Measurements from ENCODE around the gene ATXN7L1. TPM values are rescaled to one million over a fixed set of nuclear protein-coding genes. Genes with fewer than 3 reads are reported as not detected.

The ATXN7L1 gene
- total RNA-seq, 1 donor from 2014 or later = 12.6 TPM

- no peak for DNase-seq (ENCODE audit: extremely low spot score, unreplicated experiment)
- H3K27ac Mint-ChIP-seq (ENCODE audit: unreplicated experiment) = no peak overlapping the region
- H3K27me3 Mint-ChIP-seq (ENCODE audit: unreplicated experiment) = no peaks in the 10 kb centered on the region
- H3K4me3 Mint-ChIP-seq (ENCODE audit: unreplicated experiment) = no peak overlapping the region
- H3K9me3 Mint-ChIP-seq (ENCODE audit: unreplicated experiment) = no peaks in the 10 kb centered on the region
- peaks cover 38% of the 10 kb centered on the region for H3K4me1 Mint-ChIP-seq (ENCODE audit: unreplicated experiment)
- TF ChIP-seq CTCF (IDR thresholded peaks at IDR 0.05) = no peak
- peaks cover 3% of the 10 kb centered on the region for H3K36me3 Mint-ChIP-seq (ENCODE audit: unreplicated experiment)
Observed at GRCh38 chr7:105776986-105777910, 99.2 kb downstream of the ATXN7L1 start.

GRCh38 chr7:105776068-105776790, 100.2 kb downstream of the ATXN7L1 start:
- Mint-ChIP-seq H3K4me3 (ENCODE audit: unreplicated experiment) (no peak overlapping the region), H3K27me3 (ENCODE audit: unreplicated experiment) (no peaks in the 10 kb centered on the region), H3K4me1 (ENCODE audit: unreplicated experiment) (peaks cover 31% of the 10 kb centered on the region), H3K36me3 (ENCODE audit: unreplicated experiment) (peaks cover 9% of the 10 kb centered on the region), H3K27ac (ENCODE audit: unreplicated experiment) (peak overlapping the region; percentile 80), H3K9me3 (ENCODE audit: unreplicated experiment) (peaks cover 5% of the 10 kb centered on the region)
- no peak for TF ChIP-seq CTCF (IDR thresholded peaks at IDR 0.05)
- peak; percentile 92 for DNase-seq (ENCODE audit: extremely low spot score, unreplicated experiment)

- Mint-ChIP-seq H3K27ac (ENCODE audit: unreplicated experiment) (peak overlapping the region; percentile 80), H3K27me3 (ENCODE audit: unreplicated experiment) (no peaks in the 10 kb centered on the region), H3K36me3 (ENCODE audit: unreplicated experiment) (peaks cover 9% of the 10 kb centered on the region), H3K4me3 (ENCODE audit: unreplicated experiment) (no peak overlapping the region), H3K4me1 (ENCODE audit: unreplicated experiment) (peaks cover 31% of the 10 kb centered on the region), H3K9me3 (ENCODE audit: unreplicated experiment) (peaks cover 6% of the 10 kb centered on the region)
- TF ChIP-seq CTCF (IDR thresholded peaks at IDR 0.05) = no peak
- no peak for DNase-seq (ENCODE audit: extremely low spot score, unreplicated experiment)
Observed at GRCh38 chr7:105775580-105775979, 100.8 kb downstream of the ATXN7L1 start.

- TF ChIP-seq CTCF (IDR thresholded peaks at IDR 0.05) = no peak
- H3K27me3 Mint-ChIP-seq (ENCODE audit: unreplicated experiment) = no peaks in the 10 kb centered on the region
Observed at GRCh38 chr7:105773030-105773460, 103.4 kb downstream of the ATXN7L1 start.

More at GRCh38 chr7:105773030-105773460, 103.4 kb downstream of the ATXN7L1 start:
- Mint-ChIP-seq H3K27ac (ENCODE audit: unreplicated experiment) (no peak overlapping the region), H3K9me3 (ENCODE audit: unreplicated experiment) (peaks cover 6% of the 10 kb centered on the region), H3K36me3 (ENCODE audit: unreplicated experiment) (peaks cover 9% of the 10 kb centered on the region), H3K4me3 (ENCODE audit: unreplicated experiment) (no peak overlapping the region), H3K4me1 (ENCODE audit: unreplicated experiment) (peaks cover 43% of the 10 kb centered on the region)
- DNase-seq (ENCODE audit: extremely low spot score, unreplicated experiment) = no peak
